AG09319 (cell line): ENCODE results near the gene CHRNE.

Experiments used
- DNase-seq: peaks from one replicate; pipeline ENCODE4 v3.0.0-alpha.2; 2010; ENCODE audit warnings: low read depth; ENCODE audit errors: extremely low read depth
- CTCF ChIP-seq: IDR thresholded peaks from 2 replicates; pipeline ENCODE4 v1.5.1; 2011; ENCODE audit warnings: low read depth, mild to moderate bottlenecking, inconsistent platforms, low read length, moderate library complexity

Gene CHRNE

GRCh38 chr17:4896332-4897197, 6.3 kb downstream of the CHRNE start:
- no peak for TF ChIP-seq CTCF
- no peak for DNase-seq

GRCh38 chr17:4895657-4896331, 7.1 kb downstream of the CHRNE start:
- DNase-seq: no peak

GRCh38 chr17:4895121-4895520, 7.8 kb downstream of the CHRNE start:
- no peak for DNase-seq
- TF ChIP-seq CTCF: no peak

More at GRCh38 chr17:4895657-4896331, 7.1 kb downstream of the CHRNE start:
- TF ChIP-seq CTCF: no peak; the same call in 1 of the 2 replicates

GRCh38 chr17:4893721-4894560, 9.0 kb downstream of the CHRNE start:
- DNase-seq: no peak
- no peak for TF ChIP-seq CTCF

- no peak for DNase-seq
- no peak for TF ChIP-seq CTCF
Measured at GRCh38 chr17:4893272-4893671, 9.6 kb downstream of the CHRNE start.

- no peak for TF ChIP-seq CTCF
- DNase-seq: no peak
Measured at GRCh38 chr17:4892499-4893221, 10.2 kb downstream of the CHRNE start.
